Measurements from ENCODE around the gene SETD4. TPM values are rescaled to one million over a fixed set of nuclear protein-coding genes. Genes with fewer than 3 reads are reported as not detected.

Gene SETD4
- total and polyA plus RNA-seq, 2 of the 8 experiments (the other 6 are each of a cell fraction or from before 2014, with no cell fraction given), result 20.1 to 46.6 TPM

DNA sequence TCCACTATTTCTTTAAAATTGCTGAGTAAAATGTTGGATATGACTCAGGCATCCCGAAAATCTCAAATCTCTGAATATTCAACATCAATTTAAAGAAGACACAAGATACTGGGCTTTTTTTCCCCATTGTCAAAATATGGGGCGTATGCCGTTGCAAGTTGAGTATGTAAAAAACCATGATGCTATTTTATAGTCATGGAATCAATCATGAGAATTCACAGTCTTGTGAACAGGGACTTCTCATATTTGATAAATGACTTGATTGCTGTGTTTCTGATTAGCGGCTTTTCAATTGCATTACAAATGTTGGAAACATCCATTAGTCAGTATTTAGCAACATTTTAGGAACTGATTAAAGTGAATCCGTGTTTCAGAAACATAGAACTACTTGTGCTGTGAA, 45.3 kb downstream of the SETD4 start (continued):
- TF ChIP-seq RNF2 (IDR thresholded peaks at IDR 0.05; ENCODE audit: borderline replicate concordance, low read depth, low read length, missing control alignments, poor library complexity, severe bottlenecking) (no peak), ASH2L (IDR thresholded peaks at IDR 0.05; ENCODE audit: low read length) (no peak), SP2 (IDR thresholded peaks at IDR 0.05; ENCODE audit: low read length) (no peak), ZNF274 (IDR thresholded peaks at IDR 0.05; ENCODE audit: borderline replicate concordance, extremely low read depth, low read length) (no peak), POLR2A (IDR thresholded peaks at IDR 0.05; ENCODE audit: control extremely low read depth in 1 of 2, low read depth in 2 of 2, low read length in 2 of 2) (no peak)
